Endothelial cell of umbilical vein (primary cell): ENCODE measurements around the gene GRID2. TPM values are rescaled to one million over a fixed set of nuclear protein-coding genes. Genes with fewer than 3 reads are reported as not detected.

Experiments used
- BruUV-seq: library from RNA; stranded (reverse); fragments of 400-500 nt; replicated peaks from 2 replicates; lab custom pipeline; 2021; lab: Mats Ljungman, UMichigan
- CTCF ChIA-PET: fragments of 300-600, 350-600 bp; sonication (Branson Sonifier 250); formaldehyde crosslinking; loops from one replicate; lab custom pipeline; 2021; ENCODE audit warnings: antibody characterized with exemption, inconsistent platforms; lab: Charles Lee
- POLR2A ChIA-PET: fragments of 300-600, 350-600 bp; sonication (Branson Sonifier 250); formaldehyde crosslinking; loops from one replicate; lab custom pipeline; 2021; ENCODE audit warnings: antibody characterized with exemption, inconsistent platforms; lab: Charles Lee
- DNase-seq: peaks from one replicate; pipeline ENCODE4 v3.0.0-alpha.2; 2011; ENCODE audit warnings: low read depth, low spot score
- FAIRE-seq: peaks from 2 replicates; lab custom pipeline; 2011; peaks lifted over from hg19 to GRCh38; lab: Jason Lieb, UNC
- H2AFZ ChIP-seq: 2 replicates; pipeline ENCODE4 v1.6.0; 2012; ENCODE audit warnings: low read depth, low read length, control low read depth, inconsistent platforms
- H3K27ac ChIP-seq: 2 replicates; pipeline ENCODE4 v1.5.1; 2011; ENCODE audit warnings: low read depth, mild to moderate bottlenecking, control low read depth, low read length, moderate library complexity; ENCODE audit not compliant: insufficient read depth
- H3K27me3 ChIP-seq, 2 experiments: 2 replicates each; pipeline versions ENCODE4 v1.6.0 to v1.6.1; 2011; ENCODE audit warnings: low read length in 2 of 2, mixed read lengths in 1 of 2; ENCODE audit not compliant: control insufficient read depth in 2 of 2, insufficient read depth in 2 of 2
- H3K36me3 ChIP-seq, 2 experiments: 2 replicates in 1 of 2; 3 replicates in 1 of 2; pipeline ENCODE4 v1.5.1; 2011; ENCODE audit warnings: low read length in 2 of 2, mild to moderate bottlenecking in 1 of 2, moderate library complexity in 1 of 2; ENCODE audit not compliant: control insufficient read depth in 2 of 2, insufficient read depth in 2 of 2; ENCODE audit errors: extremely low read depth in 1 of 2
- H3K4me1 ChIP-seq: 3 replicates; pipeline ENCODE4 v1.5.1; 2011; ENCODE audit warnings: mild to moderate bottlenecking, low read length; ENCODE audit not compliant: control insufficient read depth, insufficient read depth; ENCODE audit errors: extremely low read depth
- H3K4me2 ChIP-seq: 2 replicates; pipeline ENCODE4 v1.6.1; 2011; ENCODE audit warnings: low read length, control low read depth, mixed read lengths; ENCODE audit not compliant: insufficient read depth
- H3K4me3 ChIP-seq, 3 experiments: fragments of 200-600 bp in 1 of 3; sonication (generic), shearing (Covaris generic) in 1 of 3; replicated peaks in 1 of 3; 2 replicates each; pipeline ENCODE4 v1.5.1; 2011 to 2016; ENCODE audit warnings: control low read depth in 3 of 3, low read length in 3 of 3, mild to moderate bottlenecking in 2 of 3, inconsistent platforms in 1 of 3, low read depth in 1 of 3, moderate library complexity in 1 of 3; ENCODE audit not compliant: insufficient read depth in 1 of 3
- H3K79me2 ChIP-seq: 2 replicates; pipeline ENCODE4 v1.6.0; 2012; ENCODE audit warnings: low read length, inconsistent platforms; ENCODE audit not compliant: control insufficient read depth, insufficient read depth
- H3K9ac ChIP-seq: replicated peaks from 2 replicates; pipeline ENCODE3; 2011; ENCODE audit warnings: low read length, control low read depth; ENCODE audit not compliant: insufficient read depth; ENCODE audit errors: extremely low read depth
- H3K9me1 ChIP-seq: replicated peaks from 3 replicates; pipeline ENCODE4 v1.6.0; 2011; ENCODE audit warnings: mild to moderate bottlenecking, low read length; ENCODE audit not compliant: control insufficient read depth, insufficient read depth; ENCODE audit errors: extremely low read depth
- H3K9me3 ChIP-seq: replicated peaks from 2 replicates; pipeline ENCODE4 v1.5.1; 2012; ENCODE audit warnings: low read length, inconsistent platforms; ENCODE audit not compliant: control insufficient read depth, insufficient read depth
- H4K20me1 ChIP-seq: replicated peaks from 2 replicates; pipeline ENCODE3; 2011; ENCODE audit warnings: mild to moderate bottlenecking, low read length; ENCODE audit not compliant: control insufficient read depth, insufficient read depth; ENCODE audit errors: extremely low read depth
- EZH2 ChIP-seq: IDR thresholded peaks from 2 replicates; pipeline ENCODE4 v1.6.1; 2012; ENCODE audit warnings: borderline replicate concordance, low read depth, mild to moderate bottlenecking, moderate library complexity, low read length, inconsistent platforms; ENCODE audit not compliant: severe bottlenecking
- FOS ChIP-seq: IDR thresholded peaks from 2 replicates; pipeline ENCODE4 v1.6.1; 2011; ENCODE audit warnings: mild to moderate bottlenecking, low read length, moderate library complexity, borderline replicate concordance; ENCODE audit not compliant: insufficient read depth
- GATA2 ChIP-seq: IDR thresholded peaks from 2 replicates; pipeline ENCODE4 v1.7.0; 2011; ENCODE audit warnings: low read depth, mild to moderate bottlenecking, moderate library complexity, mixed read lengths, low read length; ENCODE audit not compliant: insufficient read length, insufficient read depth
- JUN ChIP-seq: IDR thresholded peaks from 2 replicates; pipeline ENCODE4 v1.6.1; 2011; ENCODE audit warnings: borderline replicate concordance, low read depth; ENCODE audit not compliant: insufficient read length, insufficient read depth
- MYC ChIP-seq: IDR thresholded peaks from one replicate; pipeline ENCODE4 v1.6.1; 2011; ENCODE audit warnings: mild to moderate bottlenecking, low read depth, low read length
- POLR2A ChIP-seq: IDR thresholded peaks from 2 replicates; pipeline ENCODE4 v1.6.1; 2012; ENCODE audit warnings: low read depth, mild to moderate bottlenecking, control low read depth, low read length
- POLR2AphosphoS5 ChIP-seq: IDR thresholded peaks from 2 replicates; pipeline ENCODE4 v1.6.1; 2012; ENCODE audit warnings: low read depth, mild to moderate bottlenecking, control low read depth, low read length, moderate library complexity; ENCODE audit not compliant: insufficient read depth
- dilution Hi-C: fragments of 300-500 bp; cut with MboI; formaldehyde crosslinking; loops from one replicate; pipeline ENCODE4 v1.15.0; 2019; ENCODE audit warnings: low sequenced_read_pairs; ENCODE audit not compliant: extremely low pct_ligation_motif_present
- intact Hi-C: fragments of 100-400 bp; cut with micrococcal nuclease; formaldehyde crosslinking; loops from one replicate; pipeline ENCODE4 v1.10.0; 2022
- polyA plus RNA-seq, 4 experiments: library from polyadenylated mRNA; depleted of rRNA in 3 of 4; stranded (reverse) in 3 of 4; unstranded in 1 of 4; fragments of >200 nt; gene quantifications; 2 replicates each; pipeline versions ENCODE4 v1.2.1 to v1.2.3, GENCODE V29; 2011 to 2012; ENCODE audit warnings: missing spikeins in 1 of 4
- total RNA-seq: library from RNA; stranded (reverse); gene quantifications from 2 replicates; pipeline ENCODE4 v1.2.3, GENCODE V29; 2021
- TF ChIP-seq, protein P1 (sequence below), 2 donors: IDR thresholded peaks; 1 replicate in 1 of 2; 2 replicates in 1 of 2; pipeline ENCODE4 v1.5.1; 2011; ENCODE audit warnings: low read length in 2 of 2, mild to moderate bottlenecking in 2 of 2, moderate library complexity in 2 of 2, control low read depth in 1 of 2, inconsistent platforms in 1 of 2, low read depth in 1 of 2; ENCODE audit not compliant: insufficient read depth in 1 of 2; ENCODE audit errors: extremely low read depth in 1 of 2
- TF ChIP-seq, protein P2 (sequence below): IDR thresholded peaks from 2 replicates; pipeline ENCODE4 v1.6.1; 2011; ENCODE audit not compliant: insufficient read depth, insufficient read length

The GRID2 gene
- total and polyA plus RNA-seq, 2 donors (not counting 3 experiments of a cell fraction or from before 2014, with no cell fraction given): not detected

DNA sequence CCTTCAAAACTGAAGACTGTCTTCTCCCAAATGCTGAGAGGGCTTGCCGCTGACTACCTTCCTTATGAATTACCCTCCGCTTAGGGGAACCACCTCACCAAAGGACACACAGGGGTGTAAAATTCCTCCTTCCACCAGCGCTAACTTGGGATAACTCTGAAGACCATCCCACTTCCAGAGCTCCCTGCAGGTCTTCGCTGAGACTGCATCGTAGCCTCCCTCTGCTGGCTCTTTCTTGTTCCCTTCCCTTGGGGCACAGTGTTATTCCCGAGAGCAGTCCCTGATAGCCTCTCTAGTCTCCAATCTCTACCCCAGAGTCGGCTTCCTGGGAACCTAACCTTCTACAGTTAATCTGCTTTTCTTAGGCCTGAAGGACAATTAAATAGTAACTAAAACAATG is 799.3 kb downstream of the GRID2 start:
- Histone ChIP-seq H3K79me2 (no peaks in the 10 kb centered on the region), H3K9ac (no peak overlapping the region), H3K4me2 (no peak overlapping the region), H3K4me1 (no peaks in the 10 kb centered on the region), H3K9me1 (no peaks in the 10 kb centered on the region), H3K4me3 (no peak overlapping the region), H4K20me1 (no peaks in the 10 kb centered on the region), H3K9me3 (no peaks in the 10 kb centered on the region), H2AFZ (no peak overlapping the region), H3K27me3 (no peaks in the 10 kb centered on the region), H3K36me3 (no peaks in the 10 kb centered on the region), H3K27ac (no peak overlapping the region)
- dilution Hi-C loops: no loop called here
- TF ChIP-seq, protein P1, sequence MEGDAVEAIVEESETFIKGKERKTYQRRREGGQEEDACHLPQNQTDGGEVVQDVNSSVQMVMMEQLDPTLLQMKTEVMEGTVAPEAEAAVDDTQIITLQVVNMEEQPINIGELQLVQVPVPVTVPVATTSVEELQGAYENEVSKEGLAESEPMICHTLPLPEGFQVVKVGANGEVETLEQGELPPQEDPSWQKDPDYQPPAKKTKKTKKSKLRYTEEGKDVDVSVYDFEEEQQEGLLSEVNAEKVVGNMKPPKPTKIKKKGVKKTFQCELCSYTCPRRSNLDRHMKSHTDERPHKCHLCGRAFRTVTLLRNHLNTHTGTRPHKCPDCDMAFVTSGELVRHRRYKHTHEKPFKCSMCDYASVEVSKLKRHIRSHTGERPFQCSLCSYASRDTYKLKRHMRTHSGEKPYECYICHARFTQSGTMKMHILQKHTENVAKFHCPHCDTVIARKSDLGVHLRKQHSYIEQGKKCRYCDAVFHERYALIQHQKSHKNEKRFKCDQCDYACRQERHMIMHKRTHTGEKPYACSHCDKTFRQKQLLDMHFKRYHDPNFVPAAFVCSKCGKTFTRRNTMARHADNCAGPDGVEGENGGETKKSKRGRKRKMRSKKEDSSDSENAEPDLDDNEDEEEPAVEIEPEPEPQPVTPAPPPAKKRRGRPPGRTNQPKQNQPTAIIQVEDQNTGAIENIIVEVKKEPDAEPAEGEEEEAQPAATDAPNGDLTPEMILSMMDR (IDR thresholded peaks at IDR 0.05; ENCODE audit: extremely low read depth in 1 of 2, insufficient read depth in 1 of 2, low read depth in 1 of 2, low read length in 2 of 2): no peak
- no peak for TF ChIP-seq MYC
- TF ChIP-seq, protein P2, sequence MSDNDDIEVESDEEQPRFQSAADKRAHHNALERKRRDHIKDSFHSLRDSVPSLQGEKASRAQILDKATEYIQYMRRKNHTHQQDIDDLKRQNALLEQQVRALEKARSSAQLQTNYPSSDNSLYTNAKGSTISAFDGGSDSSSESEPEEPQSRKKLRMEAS: no peak
- no peak for TF ChIP-seq JUN
- TF ChIP-seq POLR2AphosphoS5: no peak
- ChIA-PET POLR2A (no interaction called here), CTCF (no interaction called here)
- FAIRE-seq (no peak), DNase-seq (no peak)
- intact Hi-C loops: no loop called here
- BruUV-seq: no TSS peak

DNA sequence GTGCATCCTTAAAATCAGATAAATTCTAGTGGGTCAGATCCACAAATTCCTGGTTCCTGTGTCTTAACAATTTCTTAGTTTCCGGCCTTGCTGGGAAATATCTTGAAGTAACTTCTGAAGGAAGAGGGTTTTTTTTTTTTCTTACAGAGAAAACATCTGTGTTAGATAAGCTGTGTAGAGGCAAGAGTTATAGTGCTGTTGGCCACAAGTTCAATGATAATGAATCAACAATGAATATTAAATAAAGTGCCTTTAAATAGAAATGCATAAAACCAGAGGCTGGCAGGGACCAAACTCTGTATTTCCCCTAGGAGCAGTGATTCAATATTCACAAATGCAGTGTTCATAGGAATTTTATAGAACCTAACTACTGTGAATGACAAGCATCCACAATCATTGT is 812.9 kb downstream of the GRID2 start:
- TF ChIP-seq EZH2 (no peak), MYC (no peak), FOS (no peak), POLR2A (no peak), GATA2 (no peak), JUN (no peak), POLR2AphosphoS5 (no peak)
- TF ChIP-seq, protein P1 (IDR thresholded peaks at IDR 0.05; ENCODE audit: extremely low read depth in 1 of 2, insufficient read depth in 1 of 2, low read depth in 1 of 2, low read length in 2 of 2): no peak
- TF ChIP-seq, protein P2: no peak
- no peak overlapping the region for H2AFZ ChIP-seq
- no peak for FAIRE-seq
- no peaks in the 10 kb centered on the region for H4K20me1 ChIP-seq
- ChIA-PET POLR2A (no interaction called here), CTCF (no interaction called here)
- H3K36me3 ChIP-seq: no peaks in the 10 kb centered on the region
- dilution Hi-C loops (no loop called here), intact Hi-C loops (no loop called here)
- H3K27me3 ChIP-seq: no peaks in the 10 kb centered on the region
- H3K79me2 ChIP-seq: no peaks in the 10 kb centered on the region
- H3K9me3 ChIP-seq: no peaks in the 10 kb centered on the region
- H3K9ac ChIP-seq: no peak overlapping the region
- H3K4me1 ChIP-seq: no peaks in the 10 kb centered on the region
- no peak overlapping the region for H3K27ac ChIP-seq
- DNase-seq: no peak
- BruUV-seq: no TSS peak
- H3K9me1 ChIP-seq: no peaks in the 10 kb centered on the region
- H3K4me3 ChIP-seq: no peak overlapping the region
- H3K4me2 ChIP-seq: no peak overlapping the region
